Peyer's patch (tissue), 4 donors: Measurements from ENCODE around the gene CDK5RAP1. TPM values are rescaled to one million over a fixed set of nuclear protein-coding genes. Genes with fewer than 3 reads are reported as not detected.
"Not testable (repeated sequence)": the region's sequence is repeated elsewhere in the genome, so short reads cannot be mapped to it uniquely, and the experiment has no call there.

Experiments used
- DNase-seq, 3 donors: peaks; one replicate each; pipeline ENCODE4 v3.0.0-alpha.2; 2017 to 2019
- H3K27ac ChIP-seq, 4 donors: fragments of 200-600 bp; sonication (generic); one replicate each; pipeline ENCODE4 v1.5.1; 2016 to 2019
- H3K27me3 ChIP-seq, 2 donors: fragments of 200-600 bp; sonication (generic); one replicate each; pipeline ENCODE4 v1.5.1; 2019
- H3K36me3 ChIP-seq, 3 donors: fragments of 200-600 bp; sonication (generic); one replicate each; pipeline ENCODE4 v1.5.1; 2016 to 2019
- H3K4me1 ChIP-seq, 4 donors: fragments of 200-600 bp; sonication (generic); one replicate each; pipeline ENCODE4 v1.5.1; 2016 to 2019
- H3K4me3 ChIP-seq, 4 donors: fragments of 200-600 bp; sonication (generic); 1 replicate in 3 of 4; 2 replicates in 1 of 4; pipeline ENCODE4 v1.5.1; 2016 to 2019; ENCODE audit warnings: mild to moderate bottlenecking in 1 of 4
- H3K9me3 ChIP-seq, 4 donors: fragments of 200-600 bp; sonication (generic); one replicate each; pipeline ENCODE4 v1.5.1; 2016 to 2019; ENCODE audit warnings: mild to moderate bottlenecking in 1 of 4
- POLR2A ChIP-seq, 2 donors: fragments of 450-650 bp; IDR thresholded peaks; one replicate each; pipeline ENCODE4 v1.5.1; 2017; ENCODE audit warnings: antibody characterized with exemption in 2 of 2, mild to moderate bottlenecking in 2 of 2, moderate library complexity in 2 of 2
- total RNA-seq, 4 donors: library from RNA; depleted of rRNA; stranded (reverse); fragments of >200 nt; gene quantifications; one replicate each; pipeline ENCODE4 v1.1.0, GENCODE V29; 2016
- TF ChIP-seq, protein P1 (sequence below), 6 experiments: fragments of 450-650 bp in 4 of 6; fragments of 200-600 bp in 2 of 6; sonication (generic) in 1 of 6; IDR thresholded peaks; one replicate each; pipeline ENCODE4 v1.5.1; 2017 to 2019; ENCODE audit warnings: antibody characterized with exemption in 6 of 6, mild to moderate bottlenecking in 3 of 6, moderate library complexity in 1 of 6

The CDK5RAP1 gene
- total RNA-seq, 4 donors from 2014 or later: 23.5 to 47.0 (median 30.9) TPM

- no peak for DNase-seq
- Histone ChIP-seq H3K9me3 (no peaks in the 10 kb centered on the region), H3K27me3 (no peaks in the 10 kb centered on the region), H3K4me3 (no peak overlapping the region), H3K36me3 (no peaks in the 10 kb centered on the region), H3K27ac (no peak overlapping the region), H3K4me1 (no peaks in the 10 kb centered on the region)
- TF ChIP-seq POLR2A (IDR thresholded peaks at IDR 0.05): no peak
Observed at GRCh38 chr20:33434434-33434833, 33.1 kb upstream of the CDK5RAP1 start.

- Histone ChIP-seq H3K27me3 (no peaks in the 10 kb centered on the region), H3K4me1 (no peaks in the 10 kb centered on the region), H3K36me3 (no peaks in the 10 kb centered on the region), H3K4me3 (no peak overlapping the region), H3K27ac (peak overlapping the region in 1 of 4 donors; percentile 35), H3K9me3 (no peaks in the 10 kb centered on the region)
- no peak for DNase-seq
- no peak for TF ChIP-seq POLR2A (IDR thresholded peaks at IDR 0.05)
- TF ChIP-seq, protein P1, sequence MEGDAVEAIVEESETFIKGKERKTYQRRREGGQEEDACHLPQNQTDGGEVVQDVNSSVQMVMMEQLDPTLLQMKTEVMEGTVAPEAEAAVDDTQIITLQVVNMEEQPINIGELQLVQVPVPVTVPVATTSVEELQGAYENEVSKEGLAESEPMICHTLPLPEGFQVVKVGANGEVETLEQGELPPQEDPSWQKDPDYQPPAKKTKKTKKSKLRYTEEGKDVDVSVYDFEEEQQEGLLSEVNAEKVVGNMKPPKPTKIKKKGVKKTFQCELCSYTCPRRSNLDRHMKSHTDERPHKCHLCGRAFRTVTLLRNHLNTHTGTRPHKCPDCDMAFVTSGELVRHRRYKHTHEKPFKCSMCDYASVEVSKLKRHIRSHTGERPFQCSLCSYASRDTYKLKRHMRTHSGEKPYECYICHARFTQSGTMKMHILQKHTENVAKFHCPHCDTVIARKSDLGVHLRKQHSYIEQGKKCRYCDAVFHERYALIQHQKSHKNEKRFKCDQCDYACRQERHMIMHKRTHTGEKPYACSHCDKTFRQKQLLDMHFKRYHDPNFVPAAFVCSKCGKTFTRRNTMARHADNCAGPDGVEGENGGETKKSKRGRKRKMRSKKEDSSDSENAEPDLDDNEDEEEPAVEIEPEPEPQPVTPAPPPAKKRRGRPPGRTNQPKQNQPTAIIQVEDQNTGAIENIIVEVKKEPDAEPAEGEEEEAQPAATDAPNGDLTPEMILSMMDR (IDR thresholded peaks at IDR 0.05): no peak
Observed at GRCh38 chr20:33433465-33434234, 32.3 kb upstream of the CDK5RAP1 start.

DNA sequence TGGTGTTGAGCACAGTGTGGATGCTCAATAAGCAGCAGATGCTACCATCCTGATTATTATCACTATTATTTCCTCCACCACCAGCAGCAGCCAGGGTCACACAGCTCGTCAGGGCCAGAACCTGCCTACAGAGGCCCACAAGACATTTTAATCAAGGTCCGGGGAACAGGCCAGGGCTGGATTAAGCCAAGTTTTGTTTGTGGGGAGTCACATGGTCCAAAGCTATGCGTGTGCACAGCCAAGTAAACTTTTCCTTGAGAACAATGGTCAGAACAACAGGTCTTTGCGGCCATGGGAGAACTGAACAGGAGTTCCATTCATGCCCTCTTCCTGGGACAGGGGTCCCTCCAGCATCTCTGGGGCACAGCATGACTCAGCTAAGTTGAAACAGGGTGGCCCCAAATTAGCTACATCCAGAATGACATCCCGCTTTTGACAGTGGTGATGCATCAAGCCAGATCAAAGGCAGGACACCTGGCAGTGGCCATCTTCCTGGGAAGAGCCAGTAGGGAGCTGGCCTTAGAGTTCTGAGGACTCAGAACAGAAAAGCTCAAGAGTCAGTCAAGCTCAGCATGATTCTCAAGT is 30.6 kb upstream of the CDK5RAP1 start:
- no peak for DNase-seq
- Histone ChIP-seq H3K9me3 (no peaks in the 10 kb centered on the region), H3K4me3 (no peak overlapping the region), H3K36me3 (no peaks in the 10 kb centered on the region), H3K4me1 (no peaks in the 10 kb centered on the region), H3K27me3 (no peaks in the 10 kb centered on the region), H3K27ac (no peak overlapping the region)
- TF ChIP-seq, protein P1 (IDR thresholded peaks at IDR 0.05): no peak
- no peak for TF ChIP-seq POLR2A (IDR thresholded peaks at IDR 0.05)

GRCh38 chr20:33423875-33424274 is 22.6 kb upstream of the CDK5RAP1 start:
- H3K27ac ChIP-seq: peak overlapping the region in 2 of 4 donors; percentile 43 to 80
- not testable (repeated sequence) for H3K4me3 ChIP-seq, H3K4me1 ChIP-seq, DNase-seq, H3K27me3 ChIP-seq, H3K36me3 ChIP-seq, H3K9me3 ChIP-seq

- Histone ChIP-seq H3K36me3 (no peaks in the 10 kb centered on the region), H3K27ac (peak overlapping the region in 3 of 4 donors; percentile 13 to 80 (median 43)), H3K9me3 (no peaks in the 10 kb centered on the region), H3K27me3 (no peaks in the 10 kb centered on the region), H3K4me1 (no peaks in the 10 kb centered on the region), H3K4me3 (no peak overlapping the region)
- no peak for DNase-seq
- no peak for TF ChIP-seq POLR2A (IDR thresholded peaks at IDR 0.05)
- TF ChIP-seq, protein P1 (IDR thresholded peaks at IDR 0.05): no peak
Observed at GRCh38 chr20:33423141-33423834, 22.0 kb upstream of the CDK5RAP1 start.

DNA sequence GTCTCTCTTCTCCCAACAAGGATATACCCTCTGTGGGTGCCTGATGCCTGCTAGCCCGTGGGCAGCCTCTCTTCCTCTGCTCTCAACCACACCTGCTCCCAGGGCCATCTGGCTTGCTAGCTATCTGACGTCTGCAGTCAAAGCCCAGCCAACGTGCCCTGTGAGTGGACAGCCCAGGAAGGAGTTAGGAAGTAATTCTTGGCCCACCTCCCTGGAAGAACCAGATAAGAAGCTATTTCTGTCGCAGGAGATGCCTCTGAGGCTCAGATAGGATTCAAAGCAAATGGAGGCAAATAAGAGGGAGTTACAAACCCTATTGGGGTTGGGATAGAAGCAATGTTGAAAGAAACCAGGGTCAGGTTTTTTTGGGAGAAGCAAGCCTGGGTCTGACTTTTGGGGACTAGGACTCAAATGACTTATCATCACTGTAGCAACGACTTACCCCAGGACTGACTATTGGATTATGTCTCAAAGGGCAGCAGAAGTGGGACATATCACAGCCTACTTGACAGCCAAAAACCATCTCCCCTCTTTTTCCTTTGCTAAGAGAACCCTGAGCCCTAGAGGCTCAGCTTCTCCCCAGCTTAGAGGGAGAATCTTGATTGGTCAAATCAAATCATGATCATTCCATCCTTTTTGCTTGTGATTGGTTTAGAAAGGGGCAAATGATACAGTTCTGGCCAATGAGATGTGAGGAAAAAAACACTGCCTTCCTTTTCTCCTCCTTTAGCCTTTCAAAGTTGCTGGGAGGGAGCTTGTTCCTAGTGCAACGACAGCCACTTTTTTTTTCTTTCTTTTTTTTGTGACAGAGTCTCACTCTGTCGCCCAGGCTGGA is 18.0 kb upstream of the CDK5RAP1 start:
- no peak overlapping the region for H3K27ac ChIP-seq
- no peaks in the 10 kb centered on the region for H3K27me3 ChIP-seq
- no peaks in the 10 kb centered on the region for H3K9me3 ChIP-seq
- no peak for DNase-seq
- no peaks in the 10 kb centered on the region for H3K36me3 ChIP-seq
- no peak for TF ChIP-seq POLR2A (IDR thresholded peaks at IDR 0.05)
- TF ChIP-seq, protein P1 (IDR thresholded peaks at IDR 0.05): no peak
- H3K4me3 ChIP-seq: no peak overlapping the region
- no peaks in the 10 kb centered on the region for H3K4me1 ChIP-seq
